Keratinocyte (primary cell): Measurements from ENCODE around the gene CR1L. TPM values are rescaled to one million over a fixed set of nuclear protein-coding genes. Genes with fewer than 3 reads are reported as not detected.
"Not testable (repeated sequence)": the region's sequence is repeated elsewhere in the genome, so short reads cannot be mapped to it uniquely, and the experiment has no call there.

Experiments used
- DNase-seq: peaks from one replicate; pipeline ENCODE4 v3.0.0-alpha.2; 2011; ENCODE audit warnings: low read depth, missing footprints, low spot score
- FAIRE-seq: peaks from 2 replicates; lab custom pipeline; 2011; peaks lifted over from hg19 to GRCh38; lab: Jason Lieb, UNC
- H2AFZ ChIP-seq: 2 replicates; pipeline ENCODE4 v1.6.0; 2012; ENCODE audit warnings: low read length, control low read depth, inconsistent platforms; ENCODE audit not compliant: control insufficient read depth
- H3K27ac ChIP-seq: 2 replicates; pipeline ENCODE4 v1.5.1; 2011; ENCODE audit warnings: low read length; ENCODE audit not compliant: control insufficient read depth, insufficient read depth
- H3K27me3 ChIP-seq: 3 replicates; pipeline ENCODE4 v1.6.0; 2011; ENCODE audit warnings: low read length; ENCODE audit not compliant: control insufficient read depth, insufficient read depth; ENCODE audit errors: extremely low read depth
- H3K36me3 ChIP-seq, 2 experiments: 2 replicates in 1 of 2; 3 replicates in 1 of 2; pipeline ENCODE4 v1.5.1; 2011; ENCODE audit warnings: low read length in 2 of 2, mild to moderate bottlenecking in 1 of 2; ENCODE audit not compliant: control insufficient read depth in 2 of 2, insufficient read depth in 2 of 2; ENCODE audit errors: extremely low read depth in 1 of 2
- H3K4me1 ChIP-seq: 3 replicates; pipeline ENCODE4 v1.5.1; 2011; ENCODE audit warnings: low read length; ENCODE audit not compliant: control insufficient read depth, insufficient read depth; ENCODE audit errors: extremely low read depth
- H3K4me2 ChIP-seq: 3 replicates; pipeline ENCODE4 v1.6.0; 2011; ENCODE audit warnings: low read depth, low read length; ENCODE audit not compliant: control insufficient read depth, insufficient read depth; ENCODE audit errors: extremely low read depth
- H3K4me3 ChIP-seq, 3 experiments: fragments of 200-600 bp in 1 of 3; sonication (generic) in 1 of 3; 2 replicates in 2 of 3; 3 replicates in 1 of 3; pipeline ENCODE4 v1.5.1; 2011 to 2016; ENCODE audit warnings: low read length in 3 of 3, mild to moderate bottlenecking in 3 of 3, control low read depth in 2 of 3, inconsistent platforms in 1 of 3, low read depth in 1 of 3, mixed read lengths in 1 of 3, mixed run types in 1 of 3, moderate library complexity in 1 of 3; ENCODE audit not compliant: control insufficient read depth in 2 of 3, insufficient read depth in 2 of 3; ENCODE audit errors: extremely low read depth in 1 of 3
- H3K79me2 ChIP-seq: 2 replicates; pipeline ENCODE4 v1.6.0; 2012; ENCODE audit warnings: low read length; ENCODE audit not compliant: control insufficient read depth, insufficient read depth
- H3K9ac ChIP-seq: 3 replicates; pipeline ENCODE4 v1.6.0; 2011; ENCODE audit warnings: low read length; ENCODE audit not compliant: control insufficient read depth, insufficient read depth; ENCODE audit errors: extremely low read depth
- H3K9me1 ChIP-seq: 3 replicates; pipeline ENCODE4 v1.6.0; 2011; ENCODE audit warnings: low read length; ENCODE audit not compliant: control insufficient read depth, insufficient read depth; ENCODE audit errors: extremely low read depth
- H3K9me3 ChIP-seq: 2 replicates; pipeline ENCODE4 v1.5.1; 2012; ENCODE audit warnings: low read depth, low read length; ENCODE audit not compliant: control insufficient read depth
- H4K20me1 ChIP-seq: 3 replicates; pipeline ENCODE4 v1.6.0; 2011; ENCODE audit warnings: low read length; ENCODE audit not compliant: control insufficient read depth, insufficient read depth; ENCODE audit errors: extremely low read depth
- CTCF ChIP-seq, 3 experiments: IDR thresholded peaks in 1 of 3; conservative IDR thresholded peaks in 1 of 3; optimal IDR thresholded peaks in 1 of 3; 2 replicates in 2 of 3; 3 replicates in 1 of 3; pipeline versions ENCODE3 to v1.5.1; 2011; ENCODE audit warnings: low read length in 3 of 3, mild to moderate bottlenecking in 3 of 3, moderate library complexity in 2 of 3, control low read depth in 1 of 3, inconsistent platforms in 1 of 3; ENCODE audit not compliant: insufficient read depth in 2 of 3; ENCODE audit errors: extremely low read depth in 1 of 3
- EZH2 ChIP-seq: IDR thresholded peaks from one replicate; pipeline ENCODE4 v1.6.1; 2012; ENCODE audit warnings: inconsistent platforms, mild to moderate bottlenecking, low read length, moderate library complexity
- dilution Hi-C: fragments of 300-500 bp; cut with MboI; formaldehyde crosslinking; loops from one replicate; pipeline ENCODE4 v1.7.0; 2020; ENCODE audit warnings: low sequenced_read_pairs; ENCODE audit not compliant: extremely low pct_ligation_motif_present
- polyA plus RNA-seq, 5 experiments: library from polyadenylated mRNA; depleted of rRNA in 3 of 5; stranded (reverse) in 3 of 5; stranded (forward) in 1 of 5; unstranded in 1 of 5; fragments of >200 nt; gene quantifications; 1 replicate in 1 of 5; 2 replicates in 3 of 5; 3 replicates in 1 of 5; pipeline versions ENCODE4 v1.2.1 to v1.2.3, GENCODE V29; 2011 to 2012; ENCODE audit warnings: missing spikeins in 2 of 5, low read depth in 1 of 5, low replicate concordance in 1 of 5

CR1L gene
- polyA plus RNA-seq, 1 donor (not counting 4 experiments of a cell fraction or from before 2014, with no cell fraction given): not detected

- H3K27ac ChIP-seq: no peak overlapping the region
- no peak overlapping the region for H3K9ac ChIP-seq
- dilution Hi-C loops: no loop called here
- no peaks in the 10 kb centered on the region for H3K36me3 ChIP-seq
- DNase-seq (no peak), FAIRE-seq (no peak)
- TF ChIP-seq CTCF (optimal IDR thresholded peaks at IDR 0.05 in 1 of 3, IDR thresholded peaks at IDR 0.05 in 1 of 3, conservative IDR thresholded peaks at IDR 0.05 in 1 of 3; ENCODE audit: extremely low read depth in 1 of 3, insufficient read depth in 2 of 3, low read length in 3 of 3) (no peak), EZH2 (no peak)
- no peaks in the 10 kb centered on the region for H3K9me1 ChIP-seq
- peaks cover 7% of the 10 kb centered on the region for H3K4me1 ChIP-seq
- H2AFZ ChIP-seq: no peak overlapping the region
- H3K79me2 ChIP-seq: no peaks in the 10 kb centered on the region
- H3K9me3 ChIP-seq: no peaks in the 10 kb centered on the region
- no peak overlapping the region for H3K4me2 ChIP-seq
- no peaks in the 10 kb centered on the region for H4K20me1 ChIP-seq
- H3K27me3 ChIP-seq: peaks cover 3% of the 10 kb centered on the region
- H3K4me3 ChIP-seq: no peak overlapping the region
Observed at GRCh38 chr1:207676153-207676552, 31.2 kb downstream of the CR1L start.

- H3K4me3 ChIP-seq, H3K79me2 ChIP-seq, H3K36me3 ChIP-seq, H4K20me1 ChIP-seq, H3K4me1 ChIP-seq, H3K27me3 ChIP-seq, H3K27ac ChIP-seq, H3K9me1 ChIP-seq, dilution Hi-C loops, DNase-seq, H3K9ac ChIP-seq, H3K9me3 ChIP-seq: not testable (repeated sequence)
- peak; percentile 84 for FAIRE-seq
- H2AFZ ChIP-seq: peak overlapping the region; percentile 27
- peak overlapping the region; percentile 27 for H3K4me2 ChIP-seq
Observed at GRCh38 chr1:207680590-207681388, 35.9 kb downstream of the CR1L start.

GRCh38 chr1:207682872-207683434, 38.0 kb downstream of the CR1L start:
- dilution Hi-C loops, H3K27me3 ChIP-seq, H4K20me1 ChIP-seq, H3K36me3 ChIP-seq, H3K9ac ChIP-seq, H2AFZ ChIP-seq, FAIRE-seq, H3K4me2 ChIP-seq, DNase-seq, H3K4me1 ChIP-seq, H3K79me2 ChIP-seq, H3K9me3 ChIP-seq, H3K9me1 ChIP-seq, H3K4me3 ChIP-seq, H3K27ac ChIP-seq: not testable (repeated sequence)

GRCh38 chr1:207690551-207690950, 45.6 kb downstream of the CR1L start:
- peak; percentile 39 for FAIRE-seq
- H2AFZ ChIP-seq, dilution Hi-C loops: not testable (repeated sequence)

More at GRCh38 chr1:207690551-207690950, 45.6 kb downstream of the CR1L start:
- not testable (repeated sequence) for H3K27me3 ChIP-seq, H3K36me3 ChIP-seq, H3K4me1 ChIP-seq, H3K4me2 ChIP-seq, H3K9me1 ChIP-seq, H4K20me1 ChIP-seq, H3K9me3 ChIP-seq, DNase-seq, H3K9ac ChIP-seq, H3K4me3 ChIP-seq, H3K79me2 ChIP-seq, H3K27ac ChIP-seq
